ENCODE results near the gene POLR2F.

POLR2F gene

GRCh38 chr22:38009000-38009806 is 55.7 kb downstream of the POLR2F start:
- DNase-seq = no peak

GRCh38 chr22:38012604-38013072 is 59.1 kb downstream of the POLR2F start:
- no peak for DNase-seq

- DNase-seq = no peak
These were observed 60.6 kb downstream of the POLR2F start for GRCh38 chr22:38014083-38014482.

GRCh38 chr22:38016182-38017151 is 63.0 kb downstream of the POLR2F start:
- DNase-seq = no peak

GRCh38 chr22:38017272-38017920 is 63.9 kb downstream of the POLR2F start:
- no peak for DNase-seq

GRCh38 chr22:38017939-38018885 is 64.7 kb downstream of the POLR2F start:
- DNase-seq = no peak

All from activated CD8-positive, alpha-beta memory T cell treated with anti-CD3 and anti-CD28 coated beads, Interleukin-2, amount 50 U/mL, for 48 hours (primary cell).